HepG2 (cell line): ENCODE data around the gene RAD21L1. TPM values are rescaled to one million over a fixed set of nuclear protein-coding genes. Genes with fewer than 3 reads are reported as not detected.
A peak's percentile ranks its signal among the peaks of the same experiment; 100 is the strongest.

Experiments used
- ARID2 ChIP-seq: sonication (generic); formaldehyde crosslinking; IDR thresholded peaks from 2 replicates; pipeline ENCODE4 v1.8.1; 2022; ENCODE audit warnings: mild to moderate bottlenecking, missing genetic modification reagents, borderline replicate concordance
- GATAD1 ChIP-seq: IDR thresholded peaks from 2 replicates; pipeline ENCODE4 v1.6.1; 2016; ENCODE audit warnings: missing genetic modification reagents, missing compliant biosample characterization
- HMG20A ChIP-seq: IDR thresholded peaks from 2 replicates; pipeline ENCODE4 v1.6.1; 2016; ENCODE audit warnings: borderline replicate concordance
- KDM3A ChIP-seq: IDR thresholded peaks from 2 replicates; pipeline ENCODE4 v1.6.1; 2018; ENCODE audit warnings: low read depth, missing compliant biosample characterization
- MXI1 ChIP-seq: IDR thresholded peaks from 3 replicates; pipeline ENCODE4 v1.6.1; 2012; ENCODE audit warnings: low read depth, low read length, inconsistent platforms, borderline replicate concordance
- RAD21 ChIP-seq: fragments of 450-650 bp; formaldehyde crosslinking; IDR thresholded peaks from 2 replicates; pipeline ENCODE4 v1.5.0; 2020; ENCODE audit warnings: mild to moderate bottlenecking
- RAD51 ChIP-seq: fragments of 450-650 bp; IDR thresholded peaks from 2 replicates; pipeline ENCODE4 v1.6.1; 2016; ENCODE audit warnings: borderline replicate concordance
- RARG ChIP-seq: sonication (generic); formaldehyde crosslinking; IDR thresholded peaks from 2 replicates; pipeline ENCODE4 v1.4.0; 2020; ENCODE audit warnings: low read depth, mild to moderate bottlenecking, missing genetic modification reagents
- SMAD1 ChIP-seq: sonication (generic); formaldehyde crosslinking; IDR thresholded peaks from 2 replicates; pipeline ENCODE4 v1.4.0; 2020; ENCODE audit warnings: missing genetic modification reagents, low read depth, mild to moderate bottlenecking, borderline replicate concordance
- SUZ12 ChIP-seq: fragments of 150-350 bp; IDR thresholded peaks from 2 replicates; pipeline ENCODE4 v1.6.1; 2014; ENCODE audit warnings: low read depth, low read length
- ZBTB1 ChIP-seq: sonication (generic); formaldehyde crosslinking; IDR thresholded peaks from 2 replicates; pipeline ENCODE4 v1.4.0; 2020; ENCODE audit warnings: missing genetic modification reagents, borderline replicate concordance
- ZNF136 ChIP-seq: sonication (generic); formaldehyde crosslinking; IDR thresholded peaks from 2 replicates; pipeline ENCODE4 v1.8.1; 2022; ENCODE audit warnings: low read depth, mild to moderate bottlenecking, moderate library complexity, missing genetic modification reagents
- ZNF224 ChIP-seq: sonication (generic); formaldehyde crosslinking; IDR thresholded peaks from 2 replicates; pipeline ENCODE4 v1.5.0; 2020; ENCODE audit warnings: mild to moderate bottlenecking, missing genetic modification reagents
- ZNF496 ChIP-seq: sonication (generic); formaldehyde crosslinking; IDR thresholded peaks from 2 replicates; pipeline ENCODE4 v1.8.1; 2023; ENCODE audit warnings: mild to moderate bottlenecking, moderate library complexity, missing genetic modification reagents; ENCODE audit not compliant: insufficient replicate concordance
- ZNF619 ChIP-seq: sonication (generic); formaldehyde crosslinking; IDR thresholded peaks from 2 replicates; pipeline ENCODE4 v1.4.0; 2020; ENCODE audit warnings: mild to moderate bottlenecking, missing genetic modification reagents
- ZNF670 ChIP-seq: sonication (generic); formaldehyde crosslinking; IDR thresholded peaks from 2 replicates; pipeline ENCODE4 v1.8.0; 2022; ENCODE audit warnings: mild to moderate bottlenecking, missing genetic modification reagents, borderline replicate concordance
- ZNF746 ChIP-seq: sonication (generic); formaldehyde crosslinking; IDR thresholded peaks from 2 replicates; pipeline ENCODE4 v1.8.0; 2022; ENCODE audit warnings: mild to moderate bottlenecking, missing genetic modification reagents
- ZNF761 ChIP-seq: sonication (generic); formaldehyde crosslinking; conservative IDR thresholded peaks from 2 replicates; pipeline ENCODE4 v1.4.0; 2020; ENCODE audit warnings: mild to moderate bottlenecking, missing genetic modification reagents
- ZNF841 ChIP-seq: sonication (generic); formaldehyde crosslinking; IDR thresholded peaks from 2 replicates; pipeline ENCODE4 v1.8.1; 2023; ENCODE audit warnings: missing genetic modification reagents, borderline replicate concordance
- polyA plus RNA-seq, 8 experiments: library from polyadenylated mRNA; depleted of rRNA in 3 of 8; stranded (reverse) in 7 of 8; unstranded in 1 of 8; fragments of >200 nt; fragmentation: Illumina TruSeq in 4 of 8; extraction: Trizol in 4 of 8; gene quantifications; 2 replicates each; pipeline versions ENCODE4 v1.2.1 to v1.2.3, GENCODE V29; 2011 to 2016; ENCODE audit warnings: low read depth in 4 of 8, missing spikeins in 1 of 8, mixed read lengths in 1 of 8; ENCODE audit not compliant: insufficient read depth in 1 of 8
- total RNA-seq, 5 experiments: library from RNA; depleted of rRNA; stranded (reverse); fragments of >200 nt; fragmentation: Illumina TruSeq; extraction: Trizol; gene quantifications; 2 replicates each; pipeline ENCODE4 v1.2.3, GENCODE V29; 2016; ENCODE audit warnings: low read depth in 1 of 5
- TF ChIP-seq, protein P1 (sequence below): IDR thresholded peaks from 2 replicates; pipeline ENCODE4 v1.6.1; 2012; ENCODE audit warnings: low read length, improper control_type of control experiment
- TF ChIP-seq, protein P2 (sequence below): sonication (generic); formaldehyde crosslinking; IDR thresholded peaks from 2 replicates; pipeline ENCODE4 v1.4.0; 2020; ENCODE audit warnings: mild to moderate bottlenecking, missing genetic modification reagents
- TF ChIP-seq, protein P3 (sequence below): sonication (generic); formaldehyde crosslinking; IDR thresholded peaks from 2 replicates; pipeline ENCODE4 v1.4.0; 2020; ENCODE audit warnings: missing genetic modification reagents; ENCODE audit errors: not compliant biosample characterization
- TF ChIP-seq, protein P4 (sequence below): sonication (generic); formaldehyde crosslinking; IDR thresholded peaks from 2 replicates; pipeline ENCODE4 v1.5.0; 2020; ENCODE audit warnings: mild to moderate bottlenecking, low read depth, missing genetic modification reagents, borderline replicate concordance
- TF ChIP-seq, protein P5 (sequence below): sonication (generic); formaldehyde crosslinking; IDR thresholded peaks from 2 replicates; pipeline ENCODE4; 2020; ENCODE audit warnings: missing genetic modification reagents, mild to moderate bottlenecking, borderline replicate concordance

The RAD21L1 gene
- total and polyA plus RNA-seq, 2 of the 13 experiments (the other 11 are each of a cell fraction or from before 2014, with no cell fraction given) = not detected

DNA sequence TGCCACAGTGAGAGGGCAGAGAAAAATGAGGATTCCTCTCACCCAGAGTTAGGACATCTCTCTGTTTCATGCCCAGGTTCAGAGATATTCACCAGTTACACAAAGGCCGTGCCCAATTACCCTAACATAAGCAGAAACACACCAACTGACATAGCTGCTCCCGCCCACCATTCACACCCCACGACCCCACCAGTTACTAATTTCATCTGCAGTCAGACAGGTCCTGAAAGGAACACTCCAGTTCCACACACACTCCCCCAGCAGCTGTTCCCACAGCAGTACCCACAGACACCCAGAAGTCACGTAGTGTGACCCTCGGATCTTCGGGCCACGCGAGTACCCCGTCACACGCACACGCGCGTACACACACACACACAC lies 41.6 kb upstream of the RAD21L1 start (continued):
- TF ChIP-seq, protein P1, sequence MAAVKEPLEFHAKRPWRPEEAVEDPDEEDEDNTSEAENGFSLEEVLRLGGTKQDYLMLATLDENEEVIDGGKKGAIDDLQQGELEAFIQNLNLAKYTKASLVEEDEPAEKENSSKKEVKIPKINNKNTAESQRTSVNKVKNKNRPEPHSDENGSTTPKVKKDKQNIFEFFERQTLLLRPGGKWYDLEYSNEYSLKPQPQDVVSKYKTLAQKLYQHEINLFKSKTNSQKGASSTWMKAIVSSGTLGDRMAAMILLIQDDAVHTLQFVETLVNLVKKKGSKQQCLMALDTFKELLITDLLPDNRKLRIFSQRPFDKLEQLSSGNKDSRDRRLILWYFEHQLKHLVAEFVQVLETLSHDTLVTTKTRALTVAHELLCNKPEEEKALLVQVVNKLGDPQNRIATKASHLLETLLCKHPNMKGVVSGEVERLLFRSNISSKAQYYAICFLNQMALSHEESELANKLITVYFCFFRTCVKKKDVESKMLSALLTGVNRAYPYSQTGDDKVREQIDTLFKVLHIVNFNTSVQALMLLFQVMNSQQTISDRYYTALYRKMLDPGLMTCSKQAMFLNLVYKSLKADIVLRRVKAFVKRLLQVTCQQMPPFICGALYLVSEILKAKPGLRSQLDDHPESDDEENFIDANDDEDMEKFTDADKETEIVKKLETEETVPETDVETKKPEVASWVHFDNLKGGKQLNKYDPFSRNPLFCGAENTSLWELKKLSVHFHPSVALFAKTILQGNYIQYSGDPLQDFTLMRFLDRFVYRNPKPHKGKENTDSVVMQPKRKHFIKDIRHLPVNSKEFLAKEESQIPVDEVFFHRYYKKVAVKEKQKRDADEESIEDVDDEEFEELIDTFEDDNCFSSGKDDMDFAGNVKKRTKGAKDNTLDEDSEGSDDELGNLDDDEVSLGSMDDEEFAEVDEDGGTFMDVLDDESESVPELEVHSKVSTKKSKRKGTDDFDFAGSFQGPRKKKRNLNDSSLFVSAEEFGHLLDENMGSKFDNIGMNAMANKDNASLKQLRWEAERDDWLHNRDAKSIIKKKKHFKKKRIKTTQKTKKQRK = no peak
- TF ChIP-seq ARID2 = no peak
- TF ChIP-seq, protein P2, sequence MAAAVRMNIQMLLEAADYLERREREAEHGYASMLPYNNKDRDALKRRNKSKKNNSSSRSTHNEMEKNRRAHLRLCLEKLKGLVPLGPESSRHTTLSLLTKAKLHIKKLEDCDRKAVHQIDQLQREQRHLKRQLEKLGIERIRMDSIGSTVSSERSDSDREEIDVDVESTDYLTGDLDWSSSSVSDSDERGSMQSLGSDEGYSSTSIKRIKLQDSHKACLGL = no peak
- TF ChIP-seq ZNF670 (CRISPR knock-in tag) = no peak
- no peak for TF ChIP-seq RAD51
- no peak for TF ChIP-seq SUZ12
- no peak for TF ChIP-seq RAD21 (CRISPR knock-in tag)
- no peak for TF ChIP-seq RARG (CRISPR knock-in tag)
- TF ChIP-seq ZNF619 = 0 out of 2 replicates have a peak, but pooled peaks have one; percentile 17
- TF ChIP-seq ZNF841 = no peak
- TF ChIP-seq, protein P3, sequence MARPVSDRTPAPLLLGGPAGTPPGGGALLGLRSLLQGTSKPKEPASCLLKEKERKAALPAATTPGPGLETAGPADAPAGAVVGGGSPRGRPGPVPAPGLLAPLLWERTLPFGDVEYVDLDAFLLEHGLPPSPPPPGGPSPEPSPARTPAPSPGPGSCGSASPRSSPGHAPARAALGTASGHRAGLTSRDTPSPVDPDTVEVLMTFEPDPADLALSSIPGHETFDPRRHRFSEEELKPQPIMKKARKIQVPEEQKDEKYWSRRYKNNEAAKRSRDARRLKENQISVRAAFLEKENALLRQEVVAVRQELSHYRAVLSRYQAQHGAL (CRISPR knock-in tag) = no peak
- no peak for TF ChIP-seq ZNF761
- TF ChIP-seq, protein P4, sequence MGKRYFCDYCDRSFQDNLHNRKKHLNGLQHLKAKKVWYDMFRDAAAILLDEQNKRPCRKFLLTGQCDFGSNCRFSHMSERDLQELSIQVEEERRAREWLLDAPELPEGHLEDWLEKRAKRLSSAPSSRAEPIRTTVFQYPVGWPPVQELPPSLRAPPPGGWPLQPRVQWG (CRISPR knock-in tag) = no peak
- no peak for TF ChIP-seq MXI1
- TF ChIP-seq GATAD1 (CRISPR knock-in tag) = no peak
- no peak for TF ChIP-seq ZNF496 (CRISPR knock-in tag)
- TF ChIP-seq SMAD1 (CRISPR knock-in tag) = 0 out of 2 replicates have a peak, but pooled peaks have one; percentile 36
- no peak for TF ChIP-seq KDM3A (CRISPR knock-in tag)
- no peak for TF ChIP-seq ZBTB1
- TF ChIP-seq HMG20A = no peak
- TF ChIP-seq ZNF136 (CRISPR knock-in tag) = 0 out of 2 replicates have a peak, but pooled peaks have one; percentile 41
- TF ChIP-seq ZNF224 = no peak
- 0 out of 2 replicates have a peak, but pooled peaks have one; percentile 59 for TF ChIP-seq ZNF746 (CRISPR knock-in tag)
- TF ChIP-seq, protein P5, sequence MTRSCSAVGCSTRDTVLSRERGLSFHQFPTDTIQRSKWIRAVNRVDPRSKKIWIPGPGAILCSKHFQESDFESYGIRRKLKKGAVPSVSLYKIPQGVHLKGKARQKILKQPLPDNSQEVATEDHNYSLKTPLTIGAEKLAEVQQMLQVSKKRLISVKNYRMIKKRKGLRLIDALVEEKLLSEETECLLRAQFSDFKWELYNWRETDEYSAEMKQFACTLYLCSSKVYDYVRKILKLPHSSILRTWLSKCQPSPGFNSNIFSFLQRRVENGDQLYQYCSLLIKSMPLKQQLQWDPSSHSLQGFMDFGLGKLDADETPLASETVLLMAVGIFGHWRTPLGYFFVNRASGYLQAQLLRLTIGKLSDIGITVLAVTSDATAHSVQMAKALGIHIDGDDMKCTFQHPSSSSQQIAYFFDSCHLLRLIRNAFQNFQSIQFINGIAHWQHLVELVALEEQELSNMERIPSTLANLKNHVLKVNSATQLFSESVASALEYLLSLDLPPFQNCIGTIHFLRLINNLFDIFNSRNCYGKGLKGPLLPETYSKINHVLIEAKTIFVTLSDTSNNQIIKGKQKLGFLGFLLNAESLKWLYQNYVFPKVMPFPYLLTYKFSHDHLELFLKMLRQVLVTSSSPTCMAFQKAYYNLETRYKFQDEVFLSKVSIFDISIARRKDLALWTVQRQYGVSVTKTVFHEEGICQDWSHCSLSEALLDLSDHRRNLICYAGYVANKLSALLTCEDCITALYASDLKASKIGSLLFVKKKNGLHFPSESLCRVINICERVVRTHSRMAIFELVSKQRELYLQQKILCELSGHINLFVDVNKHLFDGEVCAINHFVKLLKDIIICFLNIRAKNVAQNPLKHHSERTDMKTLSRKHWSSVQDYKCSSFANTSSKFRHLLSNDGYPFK (CRISPR knock-in tag) = peak; percentile 64; the same call in 1 of the 2 replicates
